ENCODE data around the gene GOLGA2. TPM values are rescaled to one million over a fixed set of nuclear protein-coding genes. Genes with fewer than 3 reads are reported as not detected.

The GOLGA2 gene
- total and polyA plus RNA-seq, 8 donors: 37.9 to 105 (median 59.3) TPM

DNA sequence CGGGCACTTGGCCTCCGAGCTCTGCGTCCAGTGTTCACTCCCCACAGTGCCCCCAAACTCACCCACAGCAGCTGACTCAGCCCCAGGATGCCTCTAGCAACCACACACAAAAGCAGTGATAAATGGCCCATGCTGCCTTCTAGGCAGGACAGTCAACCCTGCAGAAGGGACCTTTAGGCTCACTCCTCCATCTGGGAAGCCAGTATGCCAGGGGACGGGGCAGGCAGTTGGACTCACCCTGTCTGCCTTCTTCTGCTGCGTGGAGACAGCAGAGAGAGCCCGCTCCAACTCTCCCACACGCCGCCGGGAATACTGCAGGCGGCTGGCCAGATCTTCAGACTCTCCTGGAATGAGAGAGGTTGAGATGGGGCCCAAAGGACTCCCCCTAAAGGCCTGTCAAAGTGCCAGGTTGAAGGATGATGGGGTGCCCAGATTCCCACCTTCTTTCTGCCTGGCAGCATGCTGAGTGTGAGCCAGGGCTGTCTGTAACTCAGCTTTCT, 10.4 kb downstream of the GOLGA2 start:
- no peak for TF ChIP-seq CTCF (IDR thresholded peaks at IDR 0.05)
- ATAC-seq: no peak
- FAIRE-seq: no peak
- Histone ChIP-seq H3K9me3 (no peaks in the 10 kb centered on the region), H3K27me3 (no peaks in the 10 kb centered on the region), H3K4me1 (no peaks in the 10 kb centered on the region), H3K4me3 (no peak overlapping the region), H3K36me3 (peaks cover 13 to 46% (median 19%) of the 10 kb centered on the region in 3 donors), H3K27ac (no peak overlapping the region)
- DNase-seq: no peak
- intact Hi-C loops (cut with DNase I): no loop called here
- 88 to 92% methylated on average over 10 of the region's 10 CpGs for WGBS, 2 donors

GRCh38 chr9:128262687-128263086, 13.1 kb downstream of the GOLGA2 start:
- Histone ChIP-seq H3K36me3 (peaks cover 19 to 61% (median 46%) of the 10 kb centered on the region in 3 donors), H3K27ac (no peak overlapping the region), H3K9me3 (no peaks in the 10 kb centered on the region), H3K27me3 (no peaks in the 10 kb centered on the region), H3K4me1 (no peaks in the 10 kb centered on the region), H3K4me3 (no peak overlapping the region)
- TF ChIP-seq CTCF (IDR thresholded peaks at IDR 0.05): no peak
- intact Hi-C loops (cut with DNase I): no loop called here
- FAIRE-seq (no peak), ATAC-seq (peak in 1 of 4 donors; percentile 17), DNase-seq (no peak)
- 77 to 87% methylated on average over 4 of the region's 4 CpGs for WGBS, 2 donors

- FAIRE-seq (no peak), ATAC-seq (no peak), DNase-seq (no peak)
- H3K9me3 ChIP-seq: no peaks in the 10 kb centered on the region
- no peaks in the 10 kb centered on the region for H3K4me1 ChIP-seq
- no peak overlapping the region for H3K4me3 ChIP-seq
- WGBS, 2 donors: 95 to 96% methylated on average over 16 to 17 of the region's 17 CpGs
- H3K27ac ChIP-seq: no peak overlapping the region
- intact Hi-C loops (cut with DNase I): no loop called here
- no peak for TF ChIP-seq CTCF (IDR thresholded peaks at IDR 0.05)
- H3K36me3 ChIP-seq: peaks cover 15 to 62% (median 48%) of the 10 kb centered on the region in 3 donors
- H3K27me3 ChIP-seq: no peaks in the 10 kb centered on the region
These were observed 15.5 kb downstream of the GOLGA2 start for GRCh38 chr9:128260340-128260739.

GRCh38 chr9:128259156-128259555, 16.7 kb downstream of the GOLGA2 start:
- no peak for FAIRE-seq
- WGBS, 2 donors: 85% methylated on average over 8 to 9 of the region's 9 CpGs
- intact Hi-C loops (cut with DNase I): no loop called here

More at GRCh38 chr9:128259156-128259555, 16.7 kb downstream of the GOLGA2 start:
- H3K36me3 ChIP-seq: peaks cover 15 to 62% (median 48%) of the 10 kb centered on the region in 3 donors
- DNase-seq: peak in 1 of 6 donors; percentile 38
- no peak for TF ChIP-seq CTCF (IDR thresholded peaks at IDR 0.05)
- no peak overlapping the region for H3K4me3 ChIP-seq
- no peaks in the 10 kb centered on the region for H3K4me1 ChIP-seq
- no peaks in the 10 kb centered on the region for H3K9me3 ChIP-seq
- ATAC-seq: no peak
- H3K27ac ChIP-seq: no peak overlapping the region
- H3K27me3 ChIP-seq: no peaks in the 10 kb centered on the region

All from pancreas (tissue), 10 donors.